Lower leg skin (tissue), 4 donors: ENCODE results near the gene IFFO2. TPM values are rescaled to one million over a fixed set of nuclear protein-coding genes. Genes with fewer than 3 reads are reported as not detected.

Experiments used
- DNase-seq, 2 donors: peaks; one replicate each; pipeline ENCODE4 v3.0.0-alpha.2; 2019; ENCODE audit warnings: low spot score in 2 of 2
- H3K4me3 ChIP-seq: fragments of 200-600 bp; sonication (generic); 2 replicates; pipeline ENCODE4 v1.5.1; 2017; ENCODE audit warnings: mild to moderate bottlenecking, low read depth; ENCODE audit not compliant: poor library complexity, severe bottlenecking
- POLR2A ChIP-seq, 2 donors: fragments of 450-650 bp; IDR thresholded peaks; one replicate each; pipeline ENCODE4 v1.6.1; 2016 to 2017; ENCODE audit warnings: antibody characterized with exemption in 2 of 2, mild to moderate bottlenecking in 1 of 2, moderate library complexity in 1 of 2
- WGBS, 2 donors: methylation state at CpG; one replicate each; pipeline ENCODE4 v1.1.5; 2018; 5-methylcytosine and 5-hydroxymethylcytosine counted together
- intact Hi-C: fragments of 100-400 bp; cut with DNase I; formaldehyde crosslinking; loops from one replicate; pipeline ENCODE4 v1.15.0; 2023; ENCODE audit warnings: low total_unique reads
- total RNA-seq, 4 donors: library from RNA; depleted of rRNA; stranded (reverse); fragments of >200 nt; gene quantifications; one replicate each; pipeline ENCODE4 v1.1.0, GENCODE V29; 2016
- TF ChIP-seq, protein P1 (sequence below), 3 donors: fragments of 450-650 bp; IDR thresholded peaks; one replicate each; pipeline ENCODE4 v1.5.1; 2016; ENCODE audit warnings: antibody characterized with exemption in 3 of 3, mild to moderate bottlenecking in 3 of 3, moderate library complexity in 2 of 3

IFFO2 gene
- total RNA-seq, 4 donors from 2014 or later: 317 to 562 (median 451) TPM

DNA sequence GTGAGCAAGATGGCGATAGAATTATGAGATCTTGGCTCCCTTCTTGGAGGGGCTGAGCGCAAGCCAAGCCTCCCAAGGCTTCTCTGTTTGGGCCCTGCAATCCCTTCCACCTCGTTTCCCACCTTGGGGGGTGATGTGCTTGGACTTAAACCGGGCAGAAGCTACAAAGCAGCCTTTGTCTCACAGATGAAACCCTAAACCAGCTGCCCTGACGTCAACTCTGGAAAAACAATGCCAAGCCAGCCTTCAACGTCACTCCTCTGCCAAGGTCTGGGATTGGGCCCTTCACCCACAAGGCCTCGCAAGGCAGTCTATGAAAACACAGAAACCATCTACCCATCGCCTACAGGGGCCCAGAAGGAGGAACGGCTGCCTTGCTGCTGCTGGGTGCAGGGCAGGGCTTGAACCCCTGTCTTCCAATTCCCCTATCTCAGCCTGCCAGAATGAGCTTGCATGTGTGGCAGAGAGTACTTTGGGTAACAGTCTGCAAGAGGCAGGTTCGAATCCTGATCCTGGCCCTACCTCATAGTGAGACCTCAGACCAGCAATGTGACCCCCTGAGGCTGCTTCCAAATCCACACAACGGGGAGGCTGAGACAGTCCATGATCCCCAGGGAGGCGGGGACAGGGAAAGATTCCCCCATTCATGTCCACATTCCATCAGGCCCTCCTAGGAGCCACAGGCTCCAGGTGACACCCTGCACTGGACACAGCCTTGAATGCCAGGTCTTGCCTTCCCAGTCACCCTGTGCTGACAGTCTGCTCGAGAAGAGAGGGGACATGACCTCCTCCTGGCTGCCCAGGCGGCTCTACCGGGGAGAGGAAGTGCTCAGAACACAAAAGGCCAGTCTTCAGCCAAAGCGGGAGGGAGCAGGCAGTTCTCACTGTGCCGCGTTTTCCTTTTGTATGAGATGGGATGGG is 15.0 kb downstream of the IFFO2 start:
- no peak for DNase-seq

DNA sequence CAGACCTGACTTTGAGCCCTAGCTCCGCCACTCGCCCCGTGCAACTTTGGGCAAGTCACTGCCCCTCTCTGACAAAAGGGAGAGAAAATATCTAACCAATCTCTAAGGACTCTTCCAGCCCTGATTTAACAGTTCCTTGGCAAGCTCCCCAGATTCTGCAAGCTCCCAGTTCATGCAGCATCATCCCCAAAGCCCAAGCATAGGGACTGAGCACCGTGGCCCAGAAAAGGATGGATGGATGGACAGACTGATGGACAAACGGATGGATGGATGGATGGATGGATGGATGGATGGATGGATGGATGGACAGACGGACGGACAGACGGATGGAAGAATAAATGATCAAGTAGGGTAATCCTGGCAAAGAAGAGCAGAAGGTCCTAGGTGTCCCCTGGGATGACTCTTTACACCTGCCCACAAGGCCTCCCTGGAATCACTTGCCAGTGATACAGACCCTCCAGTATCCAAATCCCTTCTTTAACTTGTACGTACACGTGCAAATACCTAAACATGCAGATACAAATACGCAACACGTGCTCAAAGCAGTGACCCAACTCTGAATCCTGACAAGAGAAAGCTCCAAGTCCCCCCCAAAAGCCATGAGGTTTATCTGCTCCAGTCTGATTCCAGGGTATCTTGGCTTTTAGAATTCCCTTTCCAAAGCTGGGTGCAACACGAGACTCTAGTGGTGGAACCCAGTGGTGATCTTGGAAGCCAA is 16.0 kb downstream of the IFFO2 start:
- intact Hi-C loops: no loop called here
- no peak for DNase-seq
- 56 to 60% methylated on average over 13 of the region's 13 CpGs for WGBS, 2 donors
- no peak overlapping the region for H3K4me3 ChIP-seq
- no peak for TF ChIP-seq POLR2A (IDR thresholded peaks at IDR 0.05)
- TF ChIP-seq, protein P1, sequence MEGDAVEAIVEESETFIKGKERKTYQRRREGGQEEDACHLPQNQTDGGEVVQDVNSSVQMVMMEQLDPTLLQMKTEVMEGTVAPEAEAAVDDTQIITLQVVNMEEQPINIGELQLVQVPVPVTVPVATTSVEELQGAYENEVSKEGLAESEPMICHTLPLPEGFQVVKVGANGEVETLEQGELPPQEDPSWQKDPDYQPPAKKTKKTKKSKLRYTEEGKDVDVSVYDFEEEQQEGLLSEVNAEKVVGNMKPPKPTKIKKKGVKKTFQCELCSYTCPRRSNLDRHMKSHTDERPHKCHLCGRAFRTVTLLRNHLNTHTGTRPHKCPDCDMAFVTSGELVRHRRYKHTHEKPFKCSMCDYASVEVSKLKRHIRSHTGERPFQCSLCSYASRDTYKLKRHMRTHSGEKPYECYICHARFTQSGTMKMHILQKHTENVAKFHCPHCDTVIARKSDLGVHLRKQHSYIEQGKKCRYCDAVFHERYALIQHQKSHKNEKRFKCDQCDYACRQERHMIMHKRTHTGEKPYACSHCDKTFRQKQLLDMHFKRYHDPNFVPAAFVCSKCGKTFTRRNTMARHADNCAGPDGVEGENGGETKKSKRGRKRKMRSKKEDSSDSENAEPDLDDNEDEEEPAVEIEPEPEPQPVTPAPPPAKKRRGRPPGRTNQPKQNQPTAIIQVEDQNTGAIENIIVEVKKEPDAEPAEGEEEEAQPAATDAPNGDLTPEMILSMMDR (IDR thresholded peaks at IDR 0.05): no peak

More for the DNA sequence above, 15.0 kb downstream of the IFFO2 start:
- 51% methylated on average over 18 of the region's 18 CpGs for whole genome bisulfite sequencing, 2 donors
- H3K4me3 ChIP-seq: no peak overlapping the region
- TF ChIP-seq POLR2A (IDR thresholded peaks at IDR 0.05): no peak
- TF ChIP-seq, protein P1 (IDR thresholded peaks at IDR 0.05): no peak
- intact Hi-C loops: no loop called here

DNA sequence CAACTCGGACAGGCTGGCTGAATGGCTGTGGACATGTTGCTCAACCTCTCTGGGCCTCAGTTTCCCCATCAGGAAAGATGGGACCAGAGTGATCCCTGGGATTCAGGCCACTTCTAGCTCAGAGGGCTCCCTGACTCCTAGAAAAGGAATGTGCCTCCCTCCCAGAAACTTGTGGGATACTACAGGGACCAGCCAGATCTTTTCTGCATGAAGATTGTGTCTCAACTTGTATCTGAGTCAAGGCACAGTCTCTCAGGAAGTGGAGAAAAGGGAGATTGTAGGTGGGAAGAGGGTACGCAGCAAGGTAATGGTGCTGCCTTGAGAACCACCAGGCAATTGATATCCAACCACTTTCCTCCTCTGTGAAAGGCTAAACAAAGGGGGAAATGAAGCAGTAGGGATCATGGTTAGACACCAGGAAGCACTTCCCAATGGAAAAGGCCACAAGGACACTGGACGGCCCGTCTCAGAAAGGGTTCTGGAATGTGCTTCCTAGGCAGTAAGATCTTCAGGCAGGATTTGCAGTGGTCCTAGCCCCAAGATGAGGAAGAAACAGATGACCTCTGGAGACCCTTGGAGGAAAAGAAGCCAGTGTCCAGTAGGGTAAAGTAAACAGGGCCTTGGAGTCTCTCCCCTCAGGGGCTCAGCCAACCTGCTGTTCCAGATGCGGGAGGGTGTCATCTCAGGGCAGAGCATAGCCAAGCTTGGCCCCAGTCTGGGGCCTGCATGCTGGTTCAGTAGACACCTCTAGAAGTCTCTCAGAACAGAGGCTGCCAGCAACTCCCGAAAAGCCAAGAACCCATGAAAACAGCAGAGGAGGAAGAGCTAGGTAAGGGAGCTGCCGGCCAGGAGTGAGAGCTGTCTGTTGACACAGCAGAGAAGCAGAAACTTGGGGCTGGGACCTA is 16.8 kb downstream of the IFFO2 start:
- no peak for DNase-seq
- intact Hi-C loops: no loop called here
- H3K4me3 ChIP-seq: no peak overlapping the region
- no peak for TF ChIP-seq POLR2A (IDR thresholded peaks at IDR 0.05)
- TF ChIP-seq, protein P1 (IDR thresholded peaks at IDR 0.05): no peak
- WGBS, 2 donors: 55 to 62% methylated on average over 7 of the region's 7 CpGs

DNA sequence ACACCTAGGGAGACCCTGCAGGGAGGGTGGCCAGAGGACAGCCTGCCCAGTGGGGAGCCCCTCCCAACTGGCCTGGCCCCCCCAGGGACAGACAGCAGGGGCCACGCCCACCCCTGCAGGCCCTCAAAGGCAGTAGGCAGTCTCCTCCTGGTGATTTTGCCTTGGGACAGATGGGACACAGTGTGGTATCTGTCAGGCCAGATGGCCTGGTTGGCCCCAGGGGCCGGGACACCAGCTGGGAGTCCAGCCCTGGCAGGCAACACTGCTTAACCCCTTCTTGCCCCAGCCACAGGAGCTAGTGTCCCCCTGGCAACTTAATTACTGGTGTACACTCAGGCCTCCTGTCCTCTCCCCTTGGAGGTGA is 17.8 kb downstream of the IFFO2 start:
- intact Hi-C loops: no loop called here
- 39 to 57% methylated on average over 2 of the region's 2 CpGs for WGBS, 2 donors
- H3K4me3 ChIP-seq: no peak overlapping the region
- TF ChIP-seq, protein P1 (IDR thresholded peaks at IDR 0.05): no peak
- no peak for TF ChIP-seq POLR2A (IDR thresholded peaks at IDR 0.05)
- no peak for DNase-seq

DNA sequence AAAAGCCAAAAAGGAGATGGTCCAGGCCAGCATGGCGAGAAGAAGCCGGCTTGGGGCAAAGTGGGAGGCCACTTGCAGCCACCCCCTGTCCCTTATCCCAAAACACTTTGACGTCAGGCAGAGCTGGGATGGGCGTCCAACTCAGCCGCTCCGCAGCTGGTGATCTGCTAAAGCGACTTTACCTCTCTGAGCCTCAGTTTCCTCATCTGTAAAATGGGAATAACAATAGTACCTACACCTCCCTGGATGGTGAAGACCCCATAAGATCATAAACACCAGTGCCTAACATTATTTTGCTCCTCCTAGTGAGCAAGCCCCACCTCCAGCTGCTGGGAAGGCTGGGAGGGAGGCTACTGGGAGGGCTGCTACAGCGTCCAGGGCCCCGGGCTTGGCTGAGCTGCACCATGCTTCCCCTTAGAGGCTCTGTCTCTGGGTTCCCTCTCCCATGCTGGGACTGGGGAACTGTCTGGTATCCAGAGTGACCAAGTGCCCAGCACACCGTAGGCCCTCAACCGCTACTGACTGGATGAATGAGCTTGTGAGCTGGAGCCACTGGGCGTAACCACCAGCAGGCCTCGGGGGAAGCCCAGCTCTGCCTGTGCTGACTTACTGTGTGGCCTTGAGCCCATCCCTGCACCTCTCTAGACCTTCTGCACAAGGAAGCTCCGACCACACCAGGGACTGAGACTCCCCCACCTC is 18.3 kb downstream of the IFFO2 start:
- TF ChIP-seq, protein P1 (IDR thresholded peaks at IDR 0.05): no peak
- TF ChIP-seq POLR2A (IDR thresholded peaks at IDR 0.05): no peak
- H3K4me3 ChIP-seq: no peak overlapping the region
- intact Hi-C loops: no loop called here
- WGBS, 2 donors: 70 to 73% methylated on average over 13 of the region's 14 CpGs
- no peak for DNase-seq
